ENCODE results near the gene PHLPP1. TPM values are rescaled to one million over a fixed set of nuclear protein-coding genes. Genes with fewer than 3 reads are reported as not detected.
"Not testable (repeated sequence)": the region's sequence is repeated elsewhere in the genome, so short reads cannot be mapped to it uniquely, and the experiment has no call there.

PHLPP1 gene
- total RNA-seq, 1 donor from 2014 or later = 47.3 TPM

GRCh38 chr18:62802523-62802922, 87.2 kb downstream of the PHLPP1 start:
- DNase-seq (ENCODE audit: low spot score) = no peak
- no peak for TF ChIP-seq CTCF (IDR thresholded peaks at IDR 0.05; ENCODE audit: unreplicated experiment)
- Mint-ChIP-seq H3K9me3 (ENCODE audit: unreplicated experiment) (no peaks in the 10 kb centered on the region), H3K27ac (ENCODE audit: unreplicated experiment) (peak overlapping the region; percentile 24), H3K4me1 (ENCODE audit: unreplicated experiment) (peaks cover 59% of the 10 kb centered on the region), H3K4me3 (ENCODE audit: unreplicated experiment) (no peak overlapping the region), H3K36me3 (ENCODE audit: low read depth, unreplicated experiment) (no peaks in the 10 kb centered on the region), H3K27me3 (ENCODE audit: unreplicated experiment) (peaks cover 3% of the 10 kb centered on the region)

DNA sequence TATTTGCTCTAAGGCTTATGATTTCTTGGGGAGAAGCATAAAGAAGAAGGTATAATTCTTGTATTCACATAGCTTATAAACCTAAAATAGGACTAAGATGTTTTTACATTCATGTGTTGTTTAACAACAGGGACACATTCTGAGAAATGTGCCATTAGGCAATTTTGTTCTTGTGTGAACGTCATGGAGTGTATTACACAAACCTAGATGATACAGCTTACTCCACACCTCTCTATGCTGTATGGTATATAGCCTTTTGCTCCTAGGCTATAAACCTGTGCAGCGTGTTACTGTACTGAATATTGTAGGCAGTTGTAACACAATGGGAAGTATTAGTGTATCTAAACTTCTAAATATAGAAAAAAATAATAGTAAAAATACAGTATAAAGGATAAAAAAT, 92.1 kb downstream of the PHLPP1 start:
- Mint-ChIP-seq H3K4me1 (ENCODE audit: unreplicated experiment) (peaks cover 41% of the 10 kb centered on the region), H3K9me3 (ENCODE audit: unreplicated experiment) (no peaks in the 10 kb centered on the region), H3K4me3 (ENCODE audit: unreplicated experiment) (no peak overlapping the region), H3K27ac (ENCODE audit: unreplicated experiment) (no peak overlapping the region), H3K27me3 (ENCODE audit: unreplicated experiment) (peaks cover 3% of the 10 kb centered on the region), H3K36me3 (ENCODE audit: low read depth, unreplicated experiment) (no peaks in the 10 kb centered on the region)
- no peak for DNase-seq (ENCODE audit: low spot score)
- no peak for TF ChIP-seq CTCF (IDR thresholded peaks at IDR 0.05; ENCODE audit: unreplicated experiment)

DNA sequence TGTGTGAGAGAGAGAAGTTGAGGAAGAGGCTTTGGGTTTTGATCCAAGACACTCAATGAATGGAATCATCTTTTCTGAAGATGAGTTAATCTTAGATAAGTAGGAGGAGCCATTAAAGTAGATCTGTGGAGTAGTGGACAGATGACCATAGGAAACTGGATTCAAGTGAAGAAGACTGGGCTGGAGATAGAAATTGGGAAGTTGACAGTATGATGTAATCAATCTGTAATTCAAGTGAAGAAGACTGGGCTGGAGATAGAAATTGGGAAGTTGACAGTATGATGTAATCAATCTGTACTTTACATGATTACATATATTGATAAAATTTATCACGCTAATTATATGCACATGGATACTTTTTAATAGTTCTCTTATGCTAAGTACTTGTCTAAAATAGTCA, 92.8 kb downstream of the PHLPP1 start:
- no peak for TF ChIP-seq CTCF (IDR thresholded peaks at IDR 0.05; ENCODE audit: unreplicated experiment)
- no peaks in the 10 kb centered on the region for H3K27me3 Mint-ChIP-seq (ENCODE audit: unreplicated experiment)
- DNase-seq (ENCODE audit: low spot score) = no peak
- peaks cover 42% of the 10 kb centered on the region for H3K4me1 Mint-ChIP-seq (ENCODE audit: unreplicated experiment)
- no peak overlapping the region for H3K27ac Mint-ChIP-seq (ENCODE audit: unreplicated experiment)
- H3K36me3 Mint-ChIP-seq (ENCODE audit: low read depth, unreplicated experiment) = no peaks in the 10 kb centered on the region
- no peak overlapping the region for H3K4me3 Mint-ChIP-seq (ENCODE audit: unreplicated experiment)
- no peaks in the 10 kb centered on the region for H3K9me3 Mint-ChIP-seq (ENCODE audit: unreplicated experiment)

DNA sequence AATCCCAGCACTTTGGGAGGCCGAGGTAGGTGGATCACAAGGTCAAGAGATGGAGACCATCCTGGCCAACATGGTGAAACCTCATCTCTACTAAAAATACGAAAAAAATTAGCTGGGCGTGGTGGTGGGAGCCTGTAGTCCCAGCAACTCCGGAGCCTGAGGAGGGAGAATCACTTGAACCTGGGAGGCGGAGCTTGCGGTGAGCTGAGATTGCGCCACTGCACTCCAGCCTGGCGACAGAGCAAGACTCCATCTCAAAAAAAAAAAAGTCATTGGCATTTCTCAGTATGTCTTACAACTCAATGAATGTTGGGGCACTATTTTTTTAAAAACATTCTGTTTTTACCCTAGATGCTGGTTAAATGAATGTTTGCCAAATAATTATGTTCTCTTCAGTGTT, 94.1 kb downstream of the PHLPP1 start:
- H3K27me3 Mint-ChIP-seq (ENCODE audit: unreplicated experiment); DNase-seq (ENCODE audit: low spot score): not testable (repeated sequence)
- H3K4me1 Mint-ChIP-seq (ENCODE audit: unreplicated experiment) = peaks cover 46% of the 10 kb centered on the region

DNA sequence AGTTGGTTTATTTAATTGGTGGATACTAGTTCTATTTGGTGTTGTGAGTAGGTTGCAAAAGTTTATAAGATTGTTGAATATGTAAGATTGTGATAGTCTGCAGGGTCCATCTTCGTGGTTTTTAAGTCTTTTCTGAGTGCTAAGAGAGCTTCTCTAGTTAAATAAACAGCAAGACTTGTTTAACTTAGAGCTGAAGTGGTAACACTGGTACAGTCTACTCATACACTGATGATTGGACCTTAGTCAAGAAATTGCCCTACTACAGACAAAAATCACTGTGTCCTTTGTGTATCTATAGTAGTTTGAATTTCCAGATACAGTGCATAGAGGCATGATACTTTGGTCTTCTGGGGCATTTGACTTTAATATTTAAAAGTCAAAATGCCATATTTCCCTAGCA, 94.6 kb downstream of the PHLPP1 start:
- Mint-ChIP-seq H3K9me3 (ENCODE audit: unreplicated experiment) (no peaks in the 10 kb centered on the region), H3K27ac (ENCODE audit: unreplicated experiment) (no peak overlapping the region), H3K4me3 (ENCODE audit: unreplicated experiment) (no peak overlapping the region), H3K36me3 (ENCODE audit: low read depth, unreplicated experiment) (no peaks in the 10 kb centered on the region), H3K4me1 (ENCODE audit: unreplicated experiment) (peaks cover 50% of the 10 kb centered on the region), H3K27me3 (ENCODE audit: unreplicated experiment) (no peaks in the 10 kb centered on the region)
- no peak for TF ChIP-seq CTCF (IDR thresholded peaks at IDR 0.05; ENCODE audit: unreplicated experiment)
- DNase-seq (ENCODE audit: low spot score) = no peak

More for the DNA sequence above, 94.1 kb downstream of the PHLPP1 start:
- not testable (repeated sequence) for H3K9me3 Mint-ChIP-seq (ENCODE audit: unreplicated experiment); H3K4me3 Mint-ChIP-seq (ENCODE audit: unreplicated experiment); H3K36me3 Mint-ChIP-seq (ENCODE audit: low read depth, unreplicated experiment); H3K27ac Mint-ChIP-seq (ENCODE audit: unreplicated experiment)

GRCh38 chr18:62810682-62811081, 95.3 kb downstream of the PHLPP1 start:
- no peak for DNase-seq (ENCODE audit: low spot score)
- no peak overlapping the region for H3K4me3 Mint-ChIP-seq (ENCODE audit: unreplicated experiment)
- peaks cover 52% of the 10 kb centered on the region for H3K4me1 Mint-ChIP-seq (ENCODE audit: unreplicated experiment)
- TF ChIP-seq CTCF (IDR thresholded peaks at IDR 0.05; ENCODE audit: unreplicated experiment) = no peak
- H3K36me3 Mint-ChIP-seq (ENCODE audit: low read depth, unreplicated experiment) = no peaks in the 10 kb centered on the region
- no peak overlapping the region for H3K27ac Mint-ChIP-seq (ENCODE audit: unreplicated experiment)
- no peaks in the 10 kb centered on the region for H3K27me3 Mint-ChIP-seq (ENCODE audit: unreplicated experiment)
- H3K9me3 Mint-ChIP-seq (ENCODE audit: unreplicated experiment) = no peaks in the 10 kb centered on the region

Measured in endothelial cell (in vitro differentiated cells).